IPS-15b (cell line): ENCODE measurements around the gene LINGO4.

ENCODE experiments used
- H3K27me3 ChIP-seq: one replicate; pipeline ENCODE4 v1.6.1; 2013; ENCODE audit warnings: low read length; ENCODE audit not compliant: control insufficient read depth, insufficient read depth
- H3K36me3 ChIP-seq: one replicate; pipeline ENCODE4 v1.6.1; 2013; ENCODE audit warnings: low read length; ENCODE audit not compliant: control insufficient read depth, insufficient read depth
- H3K4me1 ChIP-seq: one replicate; pipeline ENCODE4 v1.6.1; 2013; ENCODE audit warnings: mild to moderate bottlenecking, low read length; ENCODE audit not compliant: control insufficient read depth, insufficient read depth
- H3K4me3 ChIP-seq: one replicate; pipeline ENCODE4 v1.5.1; 2013; ENCODE audit warnings: low read depth, low read length
- H3K9ac ChIP-seq: one replicate; pipeline ENCODE4 v1.6.1; 2013; ENCODE audit warnings: low read depth, mild to moderate bottlenecking, low read length
- H3K9me3 ChIP-seq: one replicate; pipeline ENCODE4 v1.6.1; 2013; ENCODE audit warnings: mild to moderate bottlenecking, low read length; ENCODE audit not compliant: control insufficient read depth, insufficient read depth

Gene LINGO4

GRCh38 chr1:151819976-151820623, 14.9 kb upstream of the LINGO4 start:
- Histone ChIP-seq H3K4me1 (peaks cover 11% of the 10 kb centered on the region), H3K9me3 (no peaks in the 10 kb centered on the region), H3K36me3 (no peaks in the 10 kb centered on the region), H3K27me3 (no peaks in the 10 kb centered on the region), H3K4me3 (no peak overlapping the region), H3K9ac (no peak overlapping the region)

- no peak overlapping the region for H3K4me3 ChIP-seq
- peaks cover 11% of the 10 kb centered on the region for H3K4me1 ChIP-seq
These were observed 14.1 kb upstream of the LINGO4 start for GRCh38 chr1:151819227-151819835.

DNA sequence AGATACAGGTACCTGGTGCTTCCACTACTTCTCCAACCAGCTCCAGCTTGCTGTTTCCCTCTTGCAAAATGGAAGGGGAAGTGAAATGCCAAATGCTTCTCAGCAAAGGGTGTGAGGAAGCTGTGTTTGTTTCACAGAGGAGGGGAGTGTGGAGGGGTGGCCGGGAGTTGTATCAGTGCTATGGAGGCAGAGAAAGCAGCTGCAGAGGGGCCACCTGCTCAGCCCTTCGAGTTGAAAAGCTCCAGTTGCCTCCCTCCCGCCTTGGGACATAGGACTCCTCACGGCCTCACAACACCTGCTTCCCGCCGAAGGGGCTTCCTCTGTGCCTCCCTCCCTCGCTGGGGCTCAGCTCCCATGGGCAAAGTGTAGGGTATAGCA, 12.1 kb upstream of the LINGO4 start:
- Histone ChIP-seq H3K36me3 (no peaks in the 10 kb centered on the region), H3K9me3 (no peaks in the 10 kb centered on the region), H3K4me1 (peaks cover 4% of the 10 kb centered on the region), H3K4me3 (no peak overlapping the region), H3K27me3 (no peaks in the 10 kb centered on the region), H3K9ac (no peak overlapping the region)

More at GRCh38 chr1:151819227-151819835, 14.1 kb upstream of the LINGO4 start:
- no peaks in the 10 kb centered on the region for H3K9me3 ChIP-seq
- no peaks in the 10 kb centered on the region for H3K27me3 ChIP-seq
- H3K9ac ChIP-seq: no peak overlapping the region
- H3K36me3 ChIP-seq: no peaks in the 10 kb centered on the region

DNA sequence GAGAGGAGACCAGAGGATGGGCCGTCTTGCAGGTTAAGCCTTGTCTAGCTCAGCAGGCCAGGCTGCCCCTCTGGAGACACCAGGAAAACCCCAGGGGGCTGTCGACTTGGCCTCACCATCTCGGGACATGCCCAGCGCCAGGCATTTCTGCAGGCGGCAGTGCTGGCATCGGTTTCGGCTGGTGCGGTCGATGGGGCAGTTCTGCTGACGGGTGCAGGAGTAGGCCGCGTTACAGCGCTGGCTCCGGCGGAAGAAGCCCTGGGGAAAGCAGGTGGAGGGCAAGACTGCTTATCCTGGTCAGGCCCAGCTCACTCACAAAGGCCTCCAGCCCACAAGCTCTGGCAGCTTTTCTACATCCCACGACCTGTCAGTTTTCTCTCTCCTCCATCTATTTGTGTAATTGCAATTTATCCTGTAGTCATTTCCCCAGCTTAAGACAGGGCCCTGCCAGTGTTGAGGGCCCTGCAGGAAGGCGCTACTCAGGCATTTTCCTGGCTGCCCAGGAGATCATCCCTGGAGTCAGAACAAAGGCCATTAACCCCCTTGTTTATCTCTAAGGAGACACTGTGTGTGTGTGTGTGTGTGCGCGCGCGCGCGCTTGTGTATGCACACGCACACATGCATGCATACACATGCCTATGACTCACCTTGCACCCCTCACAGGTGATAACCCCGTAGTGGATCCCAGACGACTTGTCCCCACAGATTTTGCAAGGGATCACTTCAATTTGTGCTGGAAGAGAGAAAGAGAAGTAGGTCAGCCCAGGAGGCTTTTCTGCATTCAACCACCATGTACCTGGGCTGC, 11.5 kb upstream of the LINGO4 start:
- H3K4me3 ChIP-seq: no peak overlapping the region
- H3K9me3 ChIP-seq: no peaks in the 10 kb centered on the region
- H3K36me3 ChIP-seq: no peaks in the 10 kb centered on the region
- no peak overlapping the region for H3K9ac ChIP-seq
- no peaks in the 10 kb centered on the region for H3K4me1 ChIP-seq
- no peaks in the 10 kb centered on the region for H3K27me3 ChIP-seq

- Histone ChIP-seq H3K4me3 (no peak overlapping the region), H3K4me1 (no peaks in the 10 kb centered on the region), H3K9ac (no peak overlapping the region), H3K36me3 (no peaks in the 10 kb centered on the region), H3K9me3 (no peaks in the 10 kb centered on the region), H3K27me3 (no peaks in the 10 kb centered on the region)
These were observed 10.6 kb upstream of the LINGO4 start for GRCh38 chr1:151815716-151816327.

GRCh38 chr1:151814971-151815545, 9.8 kb upstream of the LINGO4 start:
- H3K36me3 ChIP-seq: no peaks in the 10 kb centered on the region
- H3K27me3 ChIP-seq: no peaks in the 10 kb centered on the region
- H3K9me3 ChIP-seq: no peaks in the 10 kb centered on the region
- no peak overlapping the region for H3K9ac ChIP-seq
- H3K4me1 ChIP-seq: peaks cover under 1% of the 10 kb centered on the region
- no peak overlapping the region for H3K4me3 ChIP-seq

DNA sequence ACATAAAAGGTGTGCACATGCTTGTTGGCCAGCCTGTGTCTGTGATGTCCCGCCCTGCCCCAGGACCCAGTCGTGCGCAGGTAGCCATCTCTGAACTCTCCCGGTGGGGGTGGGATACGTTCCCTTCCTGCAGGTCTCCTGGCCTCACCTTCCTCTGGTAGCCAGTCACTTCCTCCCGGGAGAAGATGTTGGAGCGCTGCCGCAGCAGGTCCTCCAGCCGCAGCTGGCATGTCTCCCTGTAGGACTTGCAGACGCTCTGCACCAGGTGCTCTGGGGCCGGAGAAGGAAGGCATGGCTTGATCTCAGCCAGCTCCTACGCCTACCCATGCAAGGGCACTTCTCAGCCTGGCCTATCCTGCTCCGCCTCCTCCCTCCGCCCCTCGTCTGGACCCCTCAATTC, 9.2 kb upstream of the LINGO4 start:
- H3K36me3 ChIP-seq: no peaks in the 10 kb centered on the region
- no peaks in the 10 kb centered on the region for H3K9me3 ChIP-seq
- H3K4me1 ChIP-seq: peaks cover 7% of the 10 kb centered on the region
- H3K9ac ChIP-seq: no peak overlapping the region
- H3K27me3 ChIP-seq: no peaks in the 10 kb centered on the region
- no peak overlapping the region for H3K4me3 ChIP-seq

- no peaks in the 10 kb centered on the region for H3K9me3 ChIP-seq
These were observed 8.2 kb upstream of the LINGO4 start for GRCh38 chr1:151813271-151813977.

DNA sequence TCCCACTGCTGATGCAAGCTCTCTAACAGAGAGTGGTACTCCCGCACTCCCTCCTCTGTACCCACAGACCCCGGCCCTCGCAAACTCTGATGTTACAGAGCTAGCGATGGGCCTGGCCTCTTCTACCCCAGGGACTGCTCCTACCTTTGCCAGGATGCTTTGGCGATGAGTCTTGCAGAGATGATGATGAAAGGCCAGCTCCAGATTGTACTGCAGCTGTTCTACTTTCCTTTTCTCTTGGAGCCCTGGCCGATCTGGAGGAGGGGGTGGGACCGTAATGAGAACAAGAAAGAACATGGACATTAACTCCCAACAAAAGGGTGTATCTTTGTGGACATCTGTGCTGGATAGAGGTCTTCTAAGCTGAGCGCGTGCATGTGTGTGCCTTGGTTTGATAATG, 6.0 kb upstream of the LINGO4 start:
- peaks cover 7% of the 10 kb centered on the region for H3K4me1 ChIP-seq
- no peaks in the 10 kb centered on the region for H3K36me3 ChIP-seq
- no peak overlapping the region for H3K9ac ChIP-seq
- no peaks in the 10 kb centered on the region for H3K27me3 ChIP-seq
- H3K9me3 ChIP-seq: no peaks in the 10 kb centered on the region
- no peak overlapping the region for H3K4me3 ChIP-seq

More at GRCh38 chr1:151813271-151813977, 8.2 kb upstream of the LINGO4 start:
- no peak overlapping the region for H3K4me3 ChIP-seq
- no peaks in the 10 kb centered on the region for H3K27me3 ChIP-seq
- H3K36me3 ChIP-seq: no peaks in the 10 kb centered on the region
- no peak overlapping the region for H3K9ac ChIP-seq
- peaks cover 7% of the 10 kb centered on the region for H3K4me1 ChIP-seq

GRCh38 chr1:151809985-151810556, 4.9 kb upstream of the LINGO4 start:
- H3K4me1 ChIP-seq: peaks cover 7% of the 10 kb centered on the region
- H3K27me3 ChIP-seq: no peaks in the 10 kb centered on the region
- no peaks in the 10 kb centered on the region for H3K36me3 ChIP-seq
- peak overlapping the region; percentile 47 for H3K9ac ChIP-seq
- no peaks in the 10 kb centered on the region for H3K9me3 ChIP-seq
- no peak overlapping the region for H3K4me3 ChIP-seq
